ENCODE data around the gene CDH13. TPM values are rescaled to one million over a fixed set of nuclear protein-coding genes. Genes with fewer than 3 reads are reported as not detected.

CDH13 gene
- polyA plus RNA-seq, 1 donor from 2014 or later, result 3.2 TPM

DNA sequence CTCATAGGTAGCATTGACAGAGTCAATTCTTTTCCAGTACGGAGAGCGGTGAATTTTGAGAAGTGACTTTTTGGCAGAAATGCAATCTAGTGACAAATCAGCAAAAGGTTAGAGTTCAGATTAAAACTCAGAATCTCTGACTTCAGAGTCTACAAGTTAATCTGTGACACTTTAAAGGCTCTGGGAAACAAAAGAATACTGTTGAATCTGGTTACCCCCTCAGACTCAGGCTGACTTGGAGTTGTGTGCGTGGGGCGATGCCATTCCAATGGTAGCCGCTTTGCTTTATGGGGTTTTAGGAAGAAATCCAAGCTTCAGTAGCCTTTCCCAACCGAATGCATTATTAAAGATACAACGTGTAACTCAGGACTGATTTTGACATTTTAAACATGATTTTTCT is 118.2 kb downstream of the CDH13 start:
- Histone ChIP-seq H3K27me3 (ENCODE audit: insufficient read depth, low read depth, low read length) (no peaks in the 10 kb centered on the region), H3K9me2 (ENCODE audit: insufficient read depth, low read length) (no peaks in the 10 kb centered on the region), H4K20me1 (ENCODE audit: insufficient read depth) (no peaks in the 10 kb centered on the region), H3K4me3 (ENCODE audit: low read length) (no peak overlapping the region), H3F3A (ENCODE audit: insufficient read depth, low read length, poor library complexity, severe bottlenecking) (no peaks in the 10 kb centered on the region), H3K36me3 (ENCODE audit: insufficient read depth, low read length) (no peaks in the 10 kb centered on the region), H3K4me2 (ENCODE audit: low read length) (no peak overlapping the region), H2AFZ (ENCODE audit: low read depth, low read length) (no peak overlapping the region), H3K79me2 (replicated peaks; ENCODE audit: insufficient read depth, low read length) (no peaks in the 10 kb centered on the region), H3K9me3 (ENCODE audit: low read length) (no peaks in the 10 kb centered on the region), H3K9ac (ENCODE audit: low read length) (no peak overlapping the region), H3K27ac (ENCODE audit: low read length) (no peak overlapping the region)
- TF ChIP-seq POLR2AphosphoS5 (IDR thresholded peaks at IDR 0.05), result no peak
- TF ChIP-seq CTCF (IDR thresholded peaks at IDR 0.05; ENCODE audit: poor library complexity, severe bottlenecking), result no peak
- TF ChIP-seq, protein P1, sequence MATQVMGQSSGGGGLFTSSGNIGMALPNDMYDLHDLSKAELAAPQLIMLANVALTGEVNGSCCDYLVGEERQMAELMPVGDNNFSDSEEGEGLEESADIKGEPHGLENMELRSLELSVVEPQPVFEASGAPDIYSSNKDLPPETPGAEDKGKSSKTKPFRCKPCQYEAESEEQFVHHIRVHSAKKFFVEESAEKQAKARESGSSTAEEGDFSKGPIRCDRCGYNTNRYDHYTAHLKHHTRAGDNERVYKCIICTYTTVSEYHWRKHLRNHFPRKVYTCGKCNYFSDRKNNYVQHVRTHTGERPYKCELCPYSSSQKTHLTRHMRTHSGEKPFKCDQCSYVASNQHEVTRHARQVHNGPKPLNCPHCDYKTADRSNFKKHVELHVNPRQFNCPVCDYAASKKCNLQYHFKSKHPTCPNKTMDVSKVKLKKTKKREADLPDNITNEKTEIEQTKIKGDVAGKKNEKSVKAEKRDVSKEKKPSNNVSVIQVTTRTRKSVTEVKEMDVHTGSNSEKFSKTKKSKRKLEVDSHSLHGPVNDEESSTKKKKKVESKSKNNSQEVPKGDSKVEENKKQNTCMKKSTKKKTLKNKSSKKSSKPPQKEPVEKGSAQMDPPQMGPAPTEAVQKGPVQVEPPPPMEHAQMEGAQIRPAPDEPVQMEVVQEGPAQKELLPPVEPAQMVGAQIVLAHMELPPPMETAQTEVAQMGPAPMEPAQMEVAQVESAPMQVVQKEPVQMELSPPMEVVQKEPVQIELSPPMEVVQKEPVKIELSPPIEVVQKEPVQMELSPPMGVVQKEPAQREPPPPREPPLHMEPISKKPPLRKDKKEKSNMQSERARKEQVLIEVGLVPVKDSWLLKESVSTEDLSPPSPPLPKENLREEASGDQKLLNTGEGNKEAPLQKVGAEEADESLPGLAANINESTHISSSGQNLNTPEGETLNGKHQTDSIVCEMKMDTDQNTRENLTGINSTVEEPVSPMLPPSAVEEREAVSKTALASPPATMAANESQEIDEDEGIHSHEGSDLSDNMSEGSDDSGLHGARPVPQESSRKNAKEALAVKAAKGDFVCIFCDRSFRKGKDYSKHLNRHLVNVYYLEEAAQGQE (IDR thresholded peaks at IDR 0.05; ENCODE audit: borderline replicate concordance), result no peak
- TF ChIP-seq TAF1 (IDR thresholded peaks at IDR 0.05; ENCODE audit: low read depth), result no peak
- TF ChIP-seq EZH2 (IDR thresholded peaks at IDR 0.05; ENCODE audit: borderline replicate concordance, insufficient read depth, low read length, poor library complexity, severe bottlenecking), result no peak
- TF ChIP-seq MXI1 (conservative IDR thresholded peaks at IDR 0.05; ENCODE audit: poor library complexity, severe bottlenecking), result no peak
- no peak for TF ChIP-seq SMC3 (conservative IDR thresholded peaks at IDR 0.05; ENCODE audit: poor library complexity)
- TF ChIP-seq EP300 (conservative IDR thresholded peaks at IDR 0.05; ENCODE audit: poor library complexity, severe bottlenecking), result no peak
- TF ChIP-seq RAD21 (conservative IDR thresholded peaks at IDR 0.05), result no peak

DNA sequence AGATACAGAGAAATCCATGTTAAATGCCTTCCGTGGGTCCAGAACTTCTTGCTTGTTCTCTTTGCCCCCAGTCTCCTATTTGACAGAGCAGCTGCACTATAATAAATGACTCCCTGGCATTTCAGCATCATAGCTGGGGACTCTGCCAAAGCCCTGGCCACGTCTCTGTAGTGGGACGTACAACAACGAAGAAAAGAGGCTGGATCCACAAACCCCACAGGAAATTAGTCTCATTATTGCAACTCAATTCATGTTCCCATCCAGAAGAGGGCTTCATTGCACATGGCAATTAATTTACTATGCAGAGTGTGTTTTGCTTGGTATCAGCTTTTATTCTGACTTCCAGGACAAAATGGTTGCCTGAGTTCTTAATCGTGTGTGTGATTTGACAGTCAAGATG is 121.3 kb downstream of the CDH13 start:
- no peak for TF ChIP-seq TAF1 (IDR thresholded peaks at IDR 0.05; ENCODE audit: low read depth)
- TF ChIP-seq EZH2 (IDR thresholded peaks at IDR 0.05; ENCODE audit: borderline replicate concordance, insufficient read depth, low read length, poor library complexity, severe bottlenecking), result no peak
- TF ChIP-seq, protein P1 (IDR thresholded peaks at IDR 0.05; ENCODE audit: borderline replicate concordance), result no peak
- no peak for TF ChIP-seq SMC3 (conservative IDR thresholded peaks at IDR 0.05; ENCODE audit: poor library complexity)
- TF ChIP-seq EP300 (conservative IDR thresholded peaks at IDR 0.05; ENCODE audit: poor library complexity, severe bottlenecking), result no peak
- no peak for TF ChIP-seq CTCF (IDR thresholded peaks at IDR 0.05; ENCODE audit: poor library complexity, severe bottlenecking)
- TF ChIP-seq MXI1 (conservative IDR thresholded peaks at IDR 0.05; ENCODE audit: poor library complexity, severe bottlenecking), result no peak
- TF ChIP-seq RAD21 (conservative IDR thresholded peaks at IDR 0.05), result no peak
- TF ChIP-seq POLR2AphosphoS5 (IDR thresholded peaks at IDR 0.05), result no peak
- Histone ChIP-seq H3K4me2 (ENCODE audit: low read length) (no peak overlapping the region), H3K9me2 (ENCODE audit: insufficient read depth, low read length) (no peaks in the 10 kb centered on the region), H3K79me2 (replicated peaks; ENCODE audit: insufficient read depth, low read length) (no peaks in the 10 kb centered on the region), H3K9ac (ENCODE audit: low read length) (no peak overlapping the region), H4K20me1 (ENCODE audit: insufficient read depth) (no peaks in the 10 kb centered on the region), H3K9me3 (ENCODE audit: low read length) (no peaks in the 10 kb centered on the region), H3K27me3 (ENCODE audit: insufficient read depth, low read depth, low read length) (no peaks in the 10 kb centered on the region), H3K4me3 (ENCODE audit: low read length) (no peak overlapping the region), H3K36me3 (ENCODE audit: insufficient read depth, low read length) (no peaks in the 10 kb centered on the region), H3K27ac (ENCODE audit: low read length) (no peak overlapping the region), H2AFZ (ENCODE audit: low read depth, low read length) (no peak overlapping the region), H3F3A (ENCODE audit: insufficient read depth, low read length, poor library complexity, severe bottlenecking) (no peaks in the 10 kb centered on the region)

All from neural cell (in vitro differentiated cells).